Muscle layer of duodenum (tissue), 2 donors: ENCODE data around the gene RMI2.
"Not testable (repeated sequence)": the region's sequence is repeated elsewhere in the genome, so short reads cannot be mapped to it uniquely, and the experiment has no call there.

ENCODE experiments used
- H3K27ac ChIP-seq: one replicate; pipeline ENCODE4 v1.7.0; 2013; ENCODE audit warnings: mild to moderate bottlenecking, low read length
- H3K27me3 ChIP-seq: one replicate; pipeline ENCODE4 v1.7.0; 2013; ENCODE audit warnings: low read depth, mild to moderate bottlenecking, control low read depth, low read length
- H3K36me3 ChIP-seq, 2 donors: one replicate each; pipeline ENCODE4 v1.7.0; 2013; ENCODE audit warnings: low read length in 2 of 2, control low read depth in 1 of 2, mild to moderate bottlenecking in 1 of 2; ENCODE audit not compliant: insufficient read depth in 2 of 2, control insufficient read depth in 1 of 2
- H3K4me1 ChIP-seq, 2 donors: one replicate each; pipeline ENCODE4 v1.7.0; 2013; ENCODE audit warnings: low read length in 2 of 2, mild to moderate bottlenecking in 2 of 2, control low read depth in 1 of 2, moderate library complexity in 1 of 2; ENCODE audit not compliant: insufficient read depth in 2 of 2, control insufficient read depth in 1 of 2
- H3K4me3 ChIP-seq, 2 donors: one replicate each; pipeline ENCODE4 v1.7.0; 2013; ENCODE audit warnings: low read length in 2 of 2, low read depth in 1 of 2, mild to moderate bottlenecking in 1 of 2
- H3K9me3 ChIP-seq, 2 donors: one replicate each; pipeline ENCODE4 v1.7.0; 2013; ENCODE audit warnings: low read length in 2 of 2, control low read depth in 1 of 2, mild to moderate bottlenecking in 1 of 2; ENCODE audit not compliant: control insufficient read depth in 1 of 2
- donor health status: healthy.

Gene RMI2

DNA sequence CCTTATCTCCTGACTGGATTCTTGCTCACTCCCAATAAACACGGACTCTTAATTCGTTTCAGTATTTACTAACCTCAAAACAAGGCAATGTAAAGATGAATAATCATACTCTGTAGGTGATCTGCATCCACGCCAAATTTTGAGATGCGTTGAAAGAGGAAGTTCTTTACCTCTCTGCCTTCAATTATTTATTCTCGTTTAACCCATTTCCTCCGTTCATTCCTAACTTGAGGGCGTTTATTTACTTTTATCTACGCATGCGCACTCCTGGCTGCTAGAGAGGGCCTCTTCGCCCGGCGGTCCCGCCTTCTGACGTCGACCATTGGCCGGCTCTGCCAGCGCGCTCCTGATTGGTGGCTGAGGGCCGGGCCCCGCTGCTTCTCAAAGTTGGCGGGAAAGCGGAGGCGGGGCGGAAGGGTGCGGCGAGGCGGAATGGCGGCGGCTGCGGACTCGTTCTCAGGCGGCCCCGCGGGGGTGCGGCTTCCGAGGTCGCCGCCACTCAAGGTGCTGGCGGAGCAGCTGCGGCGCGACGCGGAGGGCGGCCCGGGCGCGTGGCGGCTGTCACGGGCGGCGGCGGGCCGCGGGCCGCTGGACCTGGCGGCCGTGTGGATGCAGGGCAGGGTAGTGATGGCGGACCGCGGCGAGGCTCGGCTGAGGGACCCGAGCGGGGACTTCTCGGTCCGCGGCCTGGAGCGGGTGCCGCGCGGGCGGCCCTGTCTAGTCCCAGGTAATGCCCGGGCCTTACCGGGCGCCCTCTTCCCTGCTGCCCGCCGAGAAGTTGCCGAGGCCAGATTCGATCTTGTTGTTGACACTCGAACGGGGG lies at the start of gene RMI2:
RMI2 (plus strand) TSS at position 420 of the 823 bp plus-strand sequence; CDS start at position 433, 13 bp downstream.
- Histone ChIP-seq H3K9me3 (no peaks in the 10 kb centered on the region), H3K4me1 (peaks cover 3 to 22% of the 10 kb centered on the region in 2 donors), H3K27me3 (no peaks in the 10 kb centered on the region), H3K4me3 (peak within 1 kb of the TSS; percentile 72 to 91), H3K27ac (no peak within 1 kb of the TSS), H3K36me3 (no peaks in the 10 kb centered on the region)

GRCh38 chr16:11295672-11296071 lies 49.6 kb upstream of the RMI2 start:
- H3K27me3 ChIP-seq = no peaks in the 10 kb centered on the region
- H3K27ac ChIP-seq = no peak overlapping the region
- H3K4me1 ChIP-seq = peaks cover 5 to 8% of the 10 kb centered on the region in 2 donors
- H3K4me3 ChIP-seq = no peak overlapping the region
- no peaks in the 10 kb centered on the region for H3K36me3 ChIP-seq
- no peaks in the 10 kb centered on the region for H3K9me3 ChIP-seq

DNA sequence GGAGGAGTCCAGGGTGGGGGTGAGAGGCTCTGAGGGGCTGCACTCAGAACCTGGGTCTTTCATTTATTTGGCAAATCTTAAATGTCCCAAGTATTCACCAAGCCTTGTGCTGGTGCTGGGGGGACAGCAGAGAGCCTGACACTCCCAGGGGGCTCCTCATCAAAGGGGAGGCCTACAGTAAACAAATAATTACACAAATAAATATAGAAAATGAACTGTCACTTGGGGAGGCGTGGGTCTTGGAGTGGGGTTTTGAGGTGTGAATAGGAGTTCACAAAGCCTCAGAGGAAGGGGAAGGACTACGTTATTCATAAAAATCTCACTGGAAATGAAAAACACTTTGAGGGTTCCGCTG lies 48.9 kb upstream of the RMI2 start:
- H3K4me3 ChIP-seq = no peak overlapping the region
- H3K36me3 ChIP-seq = no peaks in the 10 kb centered on the region
- H3K4me1 ChIP-seq = peaks cover 5 to 8% of the 10 kb centered on the region in 2 donors
- no peaks in the 10 kb centered on the region for H3K27me3 ChIP-seq
- H3K27ac ChIP-seq = no peak overlapping the region
- no peaks in the 10 kb centered on the region for H3K9me3 ChIP-seq

- H3K4me3 ChIP-seq = peak overlapping the region in 1 of 2 donors; percentile 51
These were observed 48.4 kb upstream of the RMI2 start for GRCh38 chr16:11296706-11297491.

GRCh38 chr16:11297492-11298142 lies 47.6 kb upstream of the RMI2 start:
- no peaks in the 10 kb centered on the region for H3K36me3 ChIP-seq
- H3K27ac ChIP-seq = no peak overlapping the region
- no peaks in the 10 kb centered on the region for H3K27me3 ChIP-seq
- H3K4me1 ChIP-seq = peaks cover 5 to 8% of the 10 kb centered on the region in 2 donors
- H3K4me3 ChIP-seq = peak overlapping the region in 1 of 2 donors; percentile 51
- no peaks in the 10 kb centered on the region for H3K9me3 ChIP-seq

More at GRCh38 chr16:11296706-11297491, 48.4 kb upstream of the RMI2 start:
- no peaks in the 10 kb centered on the region for H3K27me3 ChIP-seq
- H3K9me3 ChIP-seq = no peaks in the 10 kb centered on the region
- no peak overlapping the region for H3K27ac ChIP-seq
- peaks cover 5 to 8% of the 10 kb centered on the region in 2 donors for H3K4me1 ChIP-seq
- no peaks in the 10 kb centered on the region for H3K36me3 ChIP-seq

DNA sequence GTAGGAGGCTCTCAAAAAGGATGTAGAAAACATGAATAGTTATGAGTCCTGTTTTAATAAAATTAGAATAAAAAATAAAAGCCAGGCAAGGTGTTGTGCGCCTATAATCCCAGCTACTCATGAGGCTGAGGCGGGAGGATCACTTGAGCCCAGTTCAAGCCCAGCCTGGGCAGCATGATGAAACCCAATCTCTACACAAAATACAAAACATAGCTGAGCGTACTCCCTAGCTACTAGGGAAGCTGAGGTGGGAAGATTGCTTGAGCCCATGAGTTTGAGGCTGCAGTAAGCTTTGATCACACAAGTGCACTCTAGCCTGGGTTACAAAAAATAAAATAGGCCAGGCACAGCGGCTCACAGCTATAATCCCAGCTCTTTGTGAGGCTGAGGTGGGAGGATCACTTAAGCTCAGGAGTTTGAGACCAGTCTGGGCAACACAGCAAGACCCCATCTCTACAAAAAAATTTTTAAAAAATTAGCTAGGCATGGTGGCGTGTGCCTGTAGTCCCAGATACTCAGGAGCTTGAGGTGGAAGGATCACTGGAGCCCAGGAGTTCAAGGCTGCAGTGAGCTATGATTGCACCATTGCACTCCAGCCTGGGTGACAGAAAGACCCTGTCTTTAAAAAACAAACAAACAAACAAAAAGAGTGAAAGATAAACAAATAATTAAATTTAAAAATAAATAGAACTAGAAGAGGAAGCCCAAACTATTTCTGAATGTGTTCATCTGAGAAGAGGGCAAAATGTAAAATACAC lies 46.9 kb upstream of the RMI2 start:
- H3K36me3 ChIP-seq = no peaks in the 10 kb centered on the region
- H3K27ac ChIP-seq = no peak overlapping the region
- no peaks in the 10 kb centered on the region for H3K9me3 ChIP-seq
- H3K4me3 ChIP-seq = no peak overlapping the region
- H3K27me3 ChIP-seq = no peaks in the 10 kb centered on the region
- H3K4me1 ChIP-seq = peaks cover 5 to 8% of the 10 kb centered on the region in 2 donors

DNA sequence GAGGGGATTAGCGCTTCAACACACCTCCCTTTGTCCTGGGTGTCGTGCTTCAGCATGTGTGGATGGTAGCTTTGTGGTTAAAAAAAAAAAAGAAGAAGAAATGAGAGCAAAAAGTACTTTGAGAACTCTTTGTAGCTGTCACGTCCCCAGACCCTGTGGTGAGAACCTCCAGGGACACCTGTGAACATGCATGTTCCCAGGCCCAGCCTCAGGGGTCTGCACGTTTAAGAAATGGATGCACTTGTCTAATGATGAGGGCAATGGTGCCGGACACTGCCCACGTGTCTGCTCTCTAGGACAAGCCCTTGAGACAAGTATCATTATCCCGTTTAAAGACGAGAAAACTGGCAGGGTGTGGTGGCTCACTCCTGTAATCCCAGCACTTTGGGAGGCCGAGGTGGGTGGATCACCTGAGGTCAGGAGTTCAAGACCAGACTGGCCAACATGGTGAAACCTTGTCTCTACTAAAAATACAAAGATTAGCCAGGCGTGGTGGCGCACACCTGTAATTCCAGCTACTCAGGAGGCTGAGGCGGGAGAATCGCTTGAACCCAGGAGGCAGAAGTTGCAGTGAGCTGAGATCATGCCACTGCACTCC lies 46.2 kb upstream of the RMI2 start:
- H3K4me1 ChIP-seq, H3K27me3 ChIP-seq, H3K36me3 ChIP-seq, H3K27ac ChIP-seq, H3K4me3 ChIP-seq, H3K9me3 ChIP-seq: not testable (repeated sequence)

DNA sequence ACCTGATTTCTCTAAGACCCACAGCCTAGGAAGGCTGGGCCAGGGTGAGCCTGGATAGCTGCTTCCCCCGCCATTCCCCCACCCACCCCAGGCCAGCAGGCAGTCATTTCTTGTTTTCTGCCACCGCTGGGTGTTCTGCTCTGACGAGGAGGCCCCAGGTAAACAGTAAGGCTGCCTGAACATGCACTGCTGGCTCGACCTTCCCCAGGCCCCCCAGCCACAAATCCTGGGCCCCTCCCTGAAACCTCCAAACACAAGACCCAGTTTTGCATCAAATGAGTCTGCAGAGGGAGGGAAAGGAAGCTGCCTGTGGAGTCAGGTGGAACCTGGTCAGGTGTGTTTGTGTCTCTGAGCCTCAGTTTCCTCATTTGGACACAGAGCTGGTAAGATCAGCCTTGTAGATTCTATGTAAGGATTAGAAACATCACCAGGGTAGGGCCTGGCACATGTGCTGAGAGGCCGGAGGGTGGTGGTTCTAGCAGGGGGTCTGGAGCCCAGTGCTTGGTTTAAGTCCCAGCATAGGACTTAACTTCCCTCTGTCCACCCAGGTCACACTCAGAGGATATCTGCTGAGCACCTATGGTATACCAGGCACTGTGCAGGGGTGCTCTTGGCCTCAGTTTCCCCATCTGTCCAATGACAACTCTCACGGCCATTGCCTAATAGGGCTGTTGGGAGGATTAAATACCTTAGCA lies 45.2 kb upstream of the RMI2 start:
- Histone ChIP-seq H3K9me3 (no peaks in the 10 kb centered on the region), H3K4me3 (no peak overlapping the region), H3K36me3 (no peaks in the 10 kb centered on the region), H3K4me1 (peaks cover 5 to 8% of the 10 kb centered on the region in 2 donors), H3K27me3 (no peaks in the 10 kb centered on the region), H3K27ac (no peak overlapping the region)

DNA sequence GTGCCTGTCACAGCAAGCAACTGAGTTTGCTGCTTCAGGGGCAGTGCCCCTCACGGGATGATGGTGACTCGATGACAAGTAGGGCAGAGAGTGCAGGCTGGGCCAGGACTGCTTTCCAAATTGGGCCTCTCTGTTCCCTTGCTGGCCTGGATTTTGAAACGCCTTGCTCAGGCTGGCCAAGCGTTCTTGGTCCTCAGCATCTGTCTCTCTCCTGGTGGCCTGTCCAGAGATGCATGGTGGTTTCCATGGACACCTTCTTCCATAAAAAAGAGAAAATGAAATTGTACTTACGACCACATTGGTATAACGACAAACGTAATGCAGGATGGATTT lies 44.7 kb upstream of the RMI2 start:
- no peaks in the 10 kb centered on the region for H3K36me3 ChIP-seq
- H3K9me3 ChIP-seq = no peaks in the 10 kb centered on the region
- H3K27ac ChIP-seq = no peak overlapping the region
- peaks cover 5 to 8% of the 10 kb centered on the region in 2 donors for H3K4me1 ChIP-seq
- H3K4me3 ChIP-seq = no peak overlapping the region
- no peaks in the 10 kb centered on the region for H3K27me3 ChIP-seq
